GM23338 (cell line): ENCODE data around the gene LMNA. TPM values are rescaled to one million over a fixed set of nuclear protein-coding genes. Genes with fewer than 3 reads are reported as not detected.
A peak's percentile ranks its signal among the peaks of the same experiment; 100 is the strongest.

Source experiments
- ATAC-seq: fragments of 200-7000 bp; cut with Tn5 transposase; 3 replicates; pipeline ENCODE4 v1.9.1; 2020
- DNase-seq: peaks from one replicate; pipeline ENCODE4 v3.0.0-alpha.2; 2015; ENCODE audit warnings: low spot score
- H2AFZ ChIP-seq: fragments of 200-600 bp; sonication (generic); 2 replicates; pipeline ENCODE4 v1.8.0; 2016; ENCODE audit warnings: antibody characterized with exemption, mild to moderate bottlenecking, moderate library complexity
- H3F3A ChIP-seq: fragments of 200-600 bp; sonication (generic); replicated peaks from 2 replicates; pipeline ENCODE4 v1.8.0; 2017; ENCODE audit warnings: antibody characterized with exemption, mixed run types, low read depth
- H3K27ac ChIP-seq: fragments of 200-600 bp; sonication (generic); 2 replicates; pipeline ENCODE4 v1.6.1; 2016; ENCODE audit warnings: low read depth
- H3K27me3 ChIP-seq: fragments of 200-600 bp; sonication (generic); 2 replicates; pipeline ENCODE4 v1.8.0; 2016; ENCODE audit warnings: mild to moderate bottlenecking, mixed run types, moderate library complexity; ENCODE audit not compliant: insufficient read depth
- H3K36me3 ChIP-seq: fragments of 200-600 bp; sonication (generic); 2 replicates; pipeline ENCODE4 v1.8.0; 2016; ENCODE audit warnings: mild to moderate bottlenecking; ENCODE audit not compliant: insufficient read depth
- H3K4me1 ChIP-seq: fragments of 200-600 bp; sonication (generic); 2 replicates; pipeline ENCODE4 v1.8.0; 2016; ENCODE audit warnings: mild to moderate bottlenecking, moderate library complexity; ENCODE audit not compliant: insufficient read depth
- H3K4me2 ChIP-seq: fragments of 200-600 bp; sonication (generic); 2 replicates; pipeline ENCODE4 v1.7.1; 2017; ENCODE audit warnings: mixed run types
- H3K4me3 ChIP-seq: fragments of 200-600 bp; sonication (generic); 2 replicates; pipeline ENCODE4 v1.6.1; 2016; ENCODE audit warnings: mixed run types
- H3K79me2 ChIP-seq: fragments of 200-600 bp; sonication (generic); replicated peaks from 2 replicates; pipeline ENCODE4 v1.8.0; 2017; ENCODE audit warnings: mild to moderate bottlenecking; ENCODE audit not compliant: insufficient read depth
- H3K9me2 ChIP-seq: fragments of 200-600 bp; sonication (generic); 2 replicates; pipeline ENCODE4 v1.8.0; 2017; ENCODE audit not compliant: insufficient read depth
- H4K20me1 ChIP-seq: fragments of 200-600 bp; sonication (generic); replicated peaks from 2 replicates; pipeline ENCODE4 v1.8.0; 2017; ENCODE audit warnings: mild to moderate bottlenecking; ENCODE audit not compliant: insufficient read depth
- H3K27ac Mint-ChIP-seq: 2 replicates; pipeline ENCODE4 v1.8.0; 2020; ENCODE audit warnings: inconsistent platforms, mild to moderate bottlenecking, moderate library complexity, mixed read lengths
- H3K27me3 Mint-ChIP-seq: 3 replicates; pipeline ENCODE4 v1.8.0; 2022; ENCODE audit warnings: low read depth, mild to moderate bottlenecking, moderate library complexity, mixed read lengths, inconsistent platforms; ENCODE audit not compliant: insufficient read depth, poor library complexity
- H3K36me3 Mint-ChIP-seq: 3 replicates; pipeline ENCODE4 v1.8.0; 2021; ENCODE audit warnings: low read depth, mild to moderate bottlenecking, inconsistent platforms, moderate library complexity, mixed read lengths
- H3K4me1 Mint-ChIP-seq: 3 replicates; pipeline ENCODE4 v1.8.0; 2020; ENCODE audit warnings: mild to moderate bottlenecking, inconsistent platforms, mixed read lengths
- H3K4me3 Mint-ChIP-seq: 3 replicates; pipeline ENCODE4 v1.8.0; 2021; ENCODE audit warnings: moderate library complexity, mild to moderate bottlenecking, inconsistent platforms, mixed read lengths
- H3K9me3 Mint-ChIP-seq: 3 replicates; pipeline ENCODE4 v1.8.0; 2020; ENCODE audit warnings: moderate library complexity, mild to moderate bottlenecking, inconsistent platforms, mixed read lengths
- EZH2 ChIP-seq: fragments of 200-600 bp; sonication (generic); IDR thresholded peaks from one replicate; pipeline ENCODE4 v1.8.0; 2017; ENCODE audit warnings: antibody characterized with exemption, mild to moderate bottlenecking, low read depth; ENCODE audit not compliant: unreplicated experiment
- polyA plus RNA-seq: library from polyadenylated mRNA; unstranded; fragments of >200 nt; fragmentation: Nextera tagmentation; extraction: Ambion mirVana; gene quantifications from 2 replicates; pipeline ENCODE4 v1.2.1, GENCODE V29; 2016
- total RNA-seq: library from RNA; depleted of rRNA; stranded (reverse); fragments of >200 nt; shearing (Covaris generic); gene quantifications from 2 replicates; pipeline ENCODE4 v1.2.3, GENCODE V29; 2014
- TF ChIP-seq, protein P1 (sequence below): fragments of 250-450 bp; sonication (Bioruptor Pico); IDR thresholded peaks from 2 replicates; pipeline ENCODE4 v1.5.0; 2020; ENCODE audit warnings: mild to moderate bottlenecking, moderate library complexity
- TF ChIP-seq, protein P2 (sequence below): IDR thresholded peaks from one replicate; pipeline ENCODE4 v1.6.1; 2018; ENCODE audit warnings: antibody characterized with exemption; ENCODE audit not compliant: unreplicated experiment

Gene LMNA
- total and polyA plus RNA-seq, 2 experiments from 2014 or later = 35.5 to 56.3 TPM

DNA sequence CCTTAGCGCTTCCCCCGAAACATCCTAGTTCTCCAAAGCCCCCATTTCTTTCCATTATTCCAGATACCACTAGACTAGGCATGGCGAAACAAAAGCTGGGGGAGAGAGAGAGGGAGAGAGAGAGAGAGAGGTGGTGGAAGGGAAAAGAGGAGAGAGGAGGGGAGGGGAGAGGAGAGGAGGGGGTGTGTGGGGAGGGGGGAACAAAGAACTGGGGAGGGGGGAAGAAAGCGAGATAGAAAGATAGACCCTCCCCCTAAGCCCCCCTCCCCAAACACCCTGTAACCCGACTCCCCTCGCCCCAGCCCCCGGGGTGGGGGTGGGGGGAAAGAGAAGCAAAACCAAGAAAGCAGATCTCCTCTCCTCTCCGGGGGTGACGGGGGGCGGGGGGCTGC, 32.6 kb upstream of the LMNA start:
- Histone ChIP-seq H2AFZ (no peak overlapping the region), H3K4me1 (peaks cover 61% of the 10 kb centered on the region), H3K27me3 (no peaks in the 10 kb centered on the region), H3K79me2 (peaks cover 56% of the 10 kb centered on the region), H3F3A (peaks cover 47% of the 10 kb centered on the region), H3K4me2 (peak overlapping the region; percentile 86), H3K36me3 (no peaks in the 10 kb centered on the region; the same call in 1 of the 2 replicates), H3K9me2 (no peaks in the 10 kb centered on the region), H3K4me3 (peak overlapping the region; percentile 99), H4K20me1 (peaks cover 33% of the 10 kb centered on the region), H3K27ac (peak overlapping the region; percentile 95)
- H3K27ac Mint-ChIP-seq = peak overlapping the region; percentile 96
- TF ChIP-seq, protein P1, sequence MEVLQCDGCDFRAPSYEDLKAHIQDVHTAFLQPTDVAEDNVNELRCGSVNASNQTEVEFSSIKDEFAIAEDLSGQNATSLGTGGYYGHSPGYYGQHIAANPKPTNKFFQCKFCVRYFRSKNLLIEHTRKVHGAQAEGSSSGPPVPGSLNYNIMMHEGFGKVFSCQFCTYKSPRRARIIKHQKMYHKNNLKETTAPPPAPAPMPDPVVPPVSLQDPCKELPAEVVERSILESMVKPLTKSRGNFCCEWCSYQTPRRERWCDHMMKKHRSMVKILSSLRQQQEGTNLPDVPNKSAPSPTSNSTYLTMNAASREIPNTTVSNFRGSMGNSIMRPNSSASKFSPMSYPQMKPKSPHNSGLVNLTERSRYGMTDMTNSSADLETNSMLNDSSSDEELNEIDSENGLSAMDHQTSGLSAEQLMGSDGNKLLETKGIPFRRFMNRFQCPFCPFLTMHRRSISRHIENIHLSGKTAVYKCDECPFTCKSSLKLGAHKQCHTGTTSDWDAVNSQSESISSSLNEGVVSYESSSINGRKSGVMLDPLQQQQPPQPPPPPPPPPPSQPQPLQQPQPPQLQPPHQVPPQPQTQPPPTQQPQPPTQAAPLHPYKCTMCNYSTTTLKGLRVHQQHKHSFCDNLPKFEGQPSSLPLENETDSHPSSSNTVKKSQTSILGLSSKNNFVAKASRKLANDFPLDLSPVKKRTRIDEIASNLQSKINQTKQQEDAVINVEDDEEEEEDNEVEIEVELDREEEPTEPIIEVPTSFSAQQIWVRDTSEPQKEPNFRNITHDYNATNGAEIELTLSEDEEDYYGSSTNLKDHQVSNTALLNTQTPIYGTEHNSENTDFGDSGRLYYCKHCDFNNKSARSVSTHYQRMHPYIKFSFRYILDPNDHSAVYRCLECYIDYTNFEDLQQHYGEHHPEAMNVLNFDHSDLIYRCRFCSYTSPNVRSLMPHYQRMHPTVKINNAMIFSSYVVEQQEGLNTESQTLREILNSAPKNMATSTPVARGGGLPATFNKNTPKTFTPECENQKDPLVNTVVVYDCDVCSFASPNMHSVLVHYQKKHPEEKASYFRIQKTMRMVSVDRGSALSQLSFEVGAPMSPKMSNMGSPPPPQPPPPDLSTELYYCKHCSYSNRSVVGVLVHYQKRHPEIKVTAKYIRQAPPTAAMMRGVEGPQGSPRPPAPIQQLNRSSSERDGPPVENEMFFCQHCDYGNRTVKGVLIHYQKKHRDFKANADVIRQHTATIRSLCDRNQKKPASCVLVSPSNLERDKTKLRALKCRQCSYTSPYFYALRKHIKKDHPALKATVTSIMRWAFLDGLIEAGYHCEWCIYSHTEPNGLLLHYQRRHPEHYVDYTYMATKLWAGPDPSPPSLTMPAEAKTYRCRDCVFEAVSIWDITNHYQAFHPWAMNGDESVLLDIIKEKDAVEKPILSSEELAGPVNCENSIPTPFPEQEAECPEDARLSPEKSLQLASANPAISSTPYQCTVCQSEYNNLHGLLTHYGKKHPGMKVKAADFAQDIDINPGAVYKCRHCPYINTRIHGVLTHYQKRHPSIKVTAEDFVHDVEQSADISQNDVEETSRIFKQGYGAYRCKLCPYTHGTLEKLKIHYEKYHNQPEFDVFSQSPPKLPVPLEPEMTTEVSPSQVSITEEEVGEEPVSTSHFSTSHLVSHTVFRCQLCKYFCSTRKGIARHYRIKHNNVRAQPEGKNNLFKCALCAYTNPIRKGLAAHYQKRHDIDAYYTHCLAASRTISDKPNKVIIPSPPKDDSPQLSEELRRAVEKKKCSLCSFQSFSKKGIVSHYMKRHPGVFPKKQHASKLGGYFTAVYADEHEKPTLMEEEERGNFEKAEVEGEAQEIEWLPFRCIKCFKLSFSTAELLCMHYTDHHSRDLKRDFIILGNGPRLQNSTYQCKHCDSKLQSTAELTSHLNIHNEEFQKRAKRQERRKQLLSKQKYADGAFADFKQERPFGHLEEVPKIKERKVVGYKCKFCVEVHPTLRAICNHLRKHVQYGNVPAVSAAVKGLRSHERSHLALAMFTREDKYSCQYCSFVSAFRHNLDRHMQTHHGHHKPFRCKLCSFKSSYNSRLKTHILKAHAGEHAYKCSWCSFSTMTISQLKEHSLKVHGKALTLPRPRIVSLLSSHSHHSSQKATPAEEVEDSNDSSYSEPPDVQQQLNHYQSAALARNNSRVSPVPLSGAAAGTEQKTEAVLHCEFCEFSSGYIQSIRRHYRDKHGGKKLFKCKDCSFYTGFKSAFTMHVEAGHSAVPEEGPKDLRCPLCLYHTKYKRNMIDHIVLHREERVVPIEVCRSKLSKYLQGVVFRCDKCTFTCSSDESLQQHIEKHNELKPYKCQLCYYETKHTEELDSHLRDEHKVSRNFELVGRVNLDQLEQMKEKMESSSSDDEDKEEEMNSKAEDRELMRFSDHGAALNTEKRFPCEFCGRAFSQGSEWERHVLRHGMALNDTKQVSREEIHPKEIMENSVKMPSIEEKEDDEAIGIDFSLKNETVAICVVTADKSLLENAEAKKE (CRISPR knock-in tag) = no peak
- TF ChIP-seq EZH2 = no peak
- TF ChIP-seq, protein P2, sequence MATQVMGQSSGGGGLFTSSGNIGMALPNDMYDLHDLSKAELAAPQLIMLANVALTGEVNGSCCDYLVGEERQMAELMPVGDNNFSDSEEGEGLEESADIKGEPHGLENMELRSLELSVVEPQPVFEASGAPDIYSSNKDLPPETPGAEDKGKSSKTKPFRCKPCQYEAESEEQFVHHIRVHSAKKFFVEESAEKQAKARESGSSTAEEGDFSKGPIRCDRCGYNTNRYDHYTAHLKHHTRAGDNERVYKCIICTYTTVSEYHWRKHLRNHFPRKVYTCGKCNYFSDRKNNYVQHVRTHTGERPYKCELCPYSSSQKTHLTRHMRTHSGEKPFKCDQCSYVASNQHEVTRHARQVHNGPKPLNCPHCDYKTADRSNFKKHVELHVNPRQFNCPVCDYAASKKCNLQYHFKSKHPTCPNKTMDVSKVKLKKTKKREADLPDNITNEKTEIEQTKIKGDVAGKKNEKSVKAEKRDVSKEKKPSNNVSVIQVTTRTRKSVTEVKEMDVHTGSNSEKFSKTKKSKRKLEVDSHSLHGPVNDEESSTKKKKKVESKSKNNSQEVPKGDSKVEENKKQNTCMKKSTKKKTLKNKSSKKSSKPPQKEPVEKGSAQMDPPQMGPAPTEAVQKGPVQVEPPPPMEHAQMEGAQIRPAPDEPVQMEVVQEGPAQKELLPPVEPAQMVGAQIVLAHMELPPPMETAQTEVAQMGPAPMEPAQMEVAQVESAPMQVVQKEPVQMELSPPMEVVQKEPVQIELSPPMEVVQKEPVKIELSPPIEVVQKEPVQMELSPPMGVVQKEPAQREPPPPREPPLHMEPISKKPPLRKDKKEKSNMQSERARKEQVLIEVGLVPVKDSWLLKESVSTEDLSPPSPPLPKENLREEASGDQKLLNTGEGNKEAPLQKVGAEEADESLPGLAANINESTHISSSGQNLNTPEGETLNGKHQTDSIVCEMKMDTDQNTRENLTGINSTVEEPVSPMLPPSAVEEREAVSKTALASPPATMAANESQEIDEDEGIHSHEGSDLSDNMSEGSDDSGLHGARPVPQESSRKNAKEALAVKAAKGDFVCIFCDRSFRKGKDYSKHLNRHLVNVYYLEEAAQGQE = no peak
- no peak for ATAC-seq
- peak overlapping the region; percentile 90 for H3K4me3 Mint-ChIP-seq
- H3K36me3 Mint-ChIP-seq = peaks cover 28% of the 10 kb centered on the region
- H3K27me3 Mint-ChIP-seq = peaks cover 24% of the 10 kb centered on the region
- H3K4me1 Mint-ChIP-seq = peaks cover 63% of the 10 kb centered on the region
- DNase-seq = peak; percentile 72
- H3K9me3 Mint-ChIP-seq = peaks cover 3% of the 10 kb centered on the region; the same call in 1 of the 3 replicates
